H9 (cell line): ENCODE data around the gene CDH5. TPM values are rescaled to one million over a fixed set of nuclear protein-coding genes. Genes with fewer than 3 reads are reported as not detected.

Source experiments
- DNase-seq: peaks from one replicate; pipeline ENCODE4 v3.0.0-alpha.2; 2017
- H2AFZ ChIP-seq: one replicate; pipeline ENCODE4 v1.6.1; 2013; ENCODE audit warnings: mild to moderate bottlenecking, low read length, control low read depth, moderate library complexity
- H2AK5ac ChIP-seq: 2 replicates; pipeline ENCODE4 v1.6.1; 2013; ENCODE audit warnings: low read length, control low read depth, mixed read lengths; ENCODE audit not compliant: insufficient read length
- H2BK120ac ChIP-seq: one replicate; pipeline ENCODE4 v1.6.1; 2013; ENCODE audit warnings: low read depth, mild to moderate bottlenecking, low read length, control low read depth, inconsistent platforms; ENCODE audit not compliant: poor library complexity, severe bottlenecking
- H2BK12ac ChIP-seq: 2 replicates; pipeline ENCODE4 v1.6.1; 2013; ENCODE audit warnings: low read length, control low read depth, mixed read lengths, low read depth; ENCODE audit not compliant: insufficient read length
- H2BK15ac ChIP-seq: 2 replicates; pipeline ENCODE4 v1.6.1; 2013; ENCODE audit warnings: low read depth, low read length, control low read depth
- H2BK20ac ChIP-seq: one replicate; pipeline ENCODE4 v1.6.1; 2013; ENCODE audit warnings: low read depth, mild to moderate bottlenecking, low read length, control low read depth, inconsistent platforms; ENCODE audit not compliant: poor library complexity, severe bottlenecking
- H2BK5ac ChIP-seq: 2 replicates; pipeline ENCODE4 v1.6.1; 2013; ENCODE audit warnings: low read length, control low read depth, mixed read lengths; ENCODE audit not compliant: insufficient read length
- H3K14ac ChIP-seq: 2 replicates; pipeline ENCODE4 v1.6.1; 2013; ENCODE audit warnings: low read length, control low read depth; ENCODE audit not compliant: insufficient read depth
- H3K18ac ChIP-seq: 2 replicates; pipeline ENCODE4 v1.6.1; 2013; ENCODE audit warnings: low read depth, mild to moderate bottlenecking, mixed read lengths, low read length, control low read depth; ENCODE audit not compliant: insufficient read length
- H3K23ac ChIP-seq: 2 replicates; pipeline ENCODE4 v1.6.1; 2013; ENCODE audit warnings: low read length, control low read depth, mixed read lengths, low read depth; ENCODE audit not compliant: insufficient read length
- H3K23me2 ChIP-seq: 2 replicates; pipeline ENCODE4 v1.6.1; 2013; ENCODE audit warnings: low read depth, mild to moderate bottlenecking, mixed read lengths, low read length, control low read depth; ENCODE audit not compliant: insufficient read length, poor library complexity, severe bottlenecking
- H3K27ac ChIP-seq: 2 replicates; pipeline ENCODE4 v1.5.1; 2013; ENCODE audit warnings: low read length, control low read depth, mixed read lengths, low read depth; ENCODE audit not compliant: insufficient read length
- H3K27me3 ChIP-seq: 2 replicates; pipeline ENCODE4 v1.6.1; 2013; ENCODE audit warnings: low read length, control low read depth, inconsistent platforms; ENCODE audit not compliant: insufficient read depth
- H3K4ac ChIP-seq: 2 replicates; pipeline ENCODE4 v1.6.1; 2013; ENCODE audit warnings: low read depth, mild to moderate bottlenecking, control low read depth, inconsistent platforms, low read length, moderate library complexity
- H3K4me1 ChIP-seq: 2 replicates; pipeline ENCODE4 v1.6.1; 2013; ENCODE audit warnings: low read length, control low read depth, inconsistent platforms; ENCODE audit not compliant: insufficient read depth
- H3K4me2 ChIP-seq: 2 replicates; pipeline ENCODE4 v1.6.1; 2013; ENCODE audit warnings: low read length, control low read depth, mixed read lengths; ENCODE audit not compliant: insufficient read length, insufficient read depth
- H3K56ac ChIP-seq: 2 replicates; pipeline ENCODE4 v1.6.1; 2013; ENCODE audit warnings: low read depth, mild to moderate bottlenecking, mixed read lengths, low read length, control low read depth; ENCODE audit not compliant: insufficient read length
- H3K79me1 ChIP-seq: 2 replicates; pipeline ENCODE4 v1.6.1; 2013; ENCODE audit warnings: low read depth, mild to moderate bottlenecking, moderate library complexity, low read length, control low read depth, inconsistent platforms; ENCODE audit not compliant: insufficient read depth, poor library complexity, severe bottlenecking
- H3K79me2 ChIP-seq: 2 replicates; pipeline ENCODE4 v1.6.1; 2013; ENCODE audit warnings: low read length, control low read depth, inconsistent platforms; ENCODE audit not compliant: insufficient read depth
- H3K9ac ChIP-seq: 2 replicates; pipeline ENCODE4 v1.6.1; 2013; ENCODE audit warnings: low read length, control low read depth, mixed read lengths; ENCODE audit not compliant: insufficient read length; ENCODE audit errors: extremely low read depth
- H3K9me3 ChIP-seq: one replicate; pipeline ENCODE4 v1.6.1; 2013; ENCODE audit warnings: low read depth, low read length, inconsistent platforms; ENCODE audit not compliant: control insufficient read depth
- H3T11ph ChIP-seq: one replicate; pipeline ENCODE4 v1.6.1; 2013; ENCODE audit warnings: mild to moderate bottlenecking, low read length, control low read depth, inconsistent platforms
- H4K20me1 ChIP-seq: one replicate; pipeline ENCODE4 v1.6.1; 2013; ENCODE audit not compliant: control insufficient read depth, insufficient read length, insufficient read depth
- H4K5ac ChIP-seq: 2 replicates; pipeline ENCODE4 v1.6.1; 2013; ENCODE audit warnings: low read depth, mild to moderate bottlenecking, mixed read lengths, low read length, control low read depth; ENCODE audit not compliant: insufficient read length
- H4K8ac ChIP-seq: replicated peaks from 2 replicates; pipeline ENCODE4 v1.6.1; 2013; ENCODE audit warnings: low read length, control low read depth, mixed read lengths, low read depth; ENCODE audit not compliant: insufficient read length
- H4K91ac ChIP-seq: 2 replicates; pipeline ENCODE4 v1.6.1; 2013; ENCODE audit warnings: low read depth, mild to moderate bottlenecking, moderate library complexity, mixed read lengths, low read length, control low read depth; ENCODE audit not compliant: insufficient read length
- H3K27ac Mint-ChIP-seq, 3 experiments: 2 replicates in 2 of 3; 3 replicates in 1 of 3; pipeline ENCODE4 v1.8.0; 2020 to 2021; ENCODE audit warnings: mixed read lengths in 3 of 3, mild to moderate bottlenecking in 1 of 3, moderate library complexity in 1 of 3
- H3K27me3 Mint-ChIP-seq: 2 replicates; pipeline ENCODE4 v1.8.0; 2021; ENCODE audit warnings: low read depth, mild to moderate bottlenecking, moderate library complexity, mixed read lengths
- H3K36me3 Mint-ChIP-seq, 3 experiments: 2 replicates in 2 of 3; 3 replicates in 1 of 3; pipeline ENCODE4 v1.8.0; 2020 to 2021; ENCODE audit warnings: low read depth in 3 of 3, mixed read lengths in 3 of 3; ENCODE audit not compliant: insufficient read depth in 1 of 3
- H3K4me1 Mint-ChIP-seq, 2 experiments: 2 replicates each; pipeline ENCODE4 v1.8.0; 2020; ENCODE audit warnings: mixed read lengths in 2 of 2
- H3K4me3 Mint-ChIP-seq, 2 experiments: 2 replicates in 1 of 2; 3 replicates in 1 of 2; pipeline ENCODE4 v1.8.0; 2020 to 2021; ENCODE audit warnings: mild to moderate bottlenecking in 2 of 2, mixed read lengths in 2 of 2, moderate library complexity in 1 of 2
- H3K9me3 Mint-ChIP-seq, 2 experiments: 2 replicates in 1 of 2; 3 replicates in 1 of 2; pipeline ENCODE4 v1.8.0; 2020; ENCODE audit warnings: mild to moderate bottlenecking in 2 of 2, mixed read lengths in 2 of 2, moderate library complexity in 1 of 2
- WGBS: extraction: QIAGEN DNeasy Blood & Tissue Kit; methylation state at CpG from one replicate; pipeline ENCODE4 v1.1.7; 2013; ENCODE audit warnings: missing lambda C conversion rate, low lambda C conversion rate, mixed read lengths; ENCODE audit not compliant: insufficient read length; ENCODE audit errors: extremely low coverage; 5-methylcytosine and 5-hydroxymethylcytosine counted together
- total RNA-seq: library from RNA; stranded (reverse); gene quantifications from 2 replicates; pipeline ENCODE4 v1.2.1, GENCODE V29; 2021
- TF ChIP-seq, protein P1 (sequence below): fragments of 200-600 bp; sonication (generic); conservative IDR thresholded peaks from 3 replicates; pipeline ENCODE4 v1.8.0; 2021; ENCODE audit warnings: antibody characterized with exemption, mild to moderate bottlenecking

CDH5 gene
- total RNA-seq, 1 experiment from 2014 or later: 0.20 TPM

DNA sequence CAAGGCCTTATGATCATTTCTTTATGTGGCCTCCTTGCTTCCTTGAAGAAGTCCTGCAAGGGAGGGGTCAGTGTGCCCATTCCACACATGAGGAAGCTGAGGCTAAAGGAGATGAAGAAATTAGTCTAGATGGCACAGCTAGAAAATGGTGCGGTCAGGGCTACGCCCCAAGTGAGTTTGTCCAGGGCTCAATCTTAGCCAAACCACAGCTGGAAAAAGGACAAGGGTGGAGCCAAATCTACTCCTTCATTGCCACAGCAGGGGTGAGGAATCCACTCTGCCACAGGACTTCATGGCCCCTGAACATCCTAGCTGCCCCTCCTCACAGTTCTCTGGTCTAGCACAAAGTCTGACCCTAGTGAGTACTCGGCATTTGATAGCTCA is 76.8 kb downstream of the CDH5 start:
- no peak overlapping the region for H2AFZ ChIP-seq
- no peaks in the 10 kb centered on the region for H3K9me3 ChIP-seq
- H3T11ph ChIP-seq: no peak overlapping the region
- no peaks in the 10 kb centered on the region for H3K23me2 ChIP-seq
- peaks cover 35% of the 10 kb centered on the region for H3K27me3 Mint-ChIP-seq
- H3K4me1 ChIP-seq: no peaks in the 10 kb centered on the region
- DNase-seq: no peak
- no peak overlapping the region for H2BK15ac ChIP-seq
- H4K8ac ChIP-seq: no peak overlapping the region
- no peaks in the 10 kb centered on the region for H3K27me3 ChIP-seq
- no peak overlapping the region for H3K27ac ChIP-seq
- no peak overlapping the region for H4K5ac ChIP-seq
- H3K27ac Mint-ChIP-seq: no peak overlapping the region
- H2AK5ac ChIP-seq: no peak overlapping the region
- no peak overlapping the region for H3K18ac ChIP-seq
- H3K56ac ChIP-seq: no peak overlapping the region
- TF ChIP-seq, protein P1, sequence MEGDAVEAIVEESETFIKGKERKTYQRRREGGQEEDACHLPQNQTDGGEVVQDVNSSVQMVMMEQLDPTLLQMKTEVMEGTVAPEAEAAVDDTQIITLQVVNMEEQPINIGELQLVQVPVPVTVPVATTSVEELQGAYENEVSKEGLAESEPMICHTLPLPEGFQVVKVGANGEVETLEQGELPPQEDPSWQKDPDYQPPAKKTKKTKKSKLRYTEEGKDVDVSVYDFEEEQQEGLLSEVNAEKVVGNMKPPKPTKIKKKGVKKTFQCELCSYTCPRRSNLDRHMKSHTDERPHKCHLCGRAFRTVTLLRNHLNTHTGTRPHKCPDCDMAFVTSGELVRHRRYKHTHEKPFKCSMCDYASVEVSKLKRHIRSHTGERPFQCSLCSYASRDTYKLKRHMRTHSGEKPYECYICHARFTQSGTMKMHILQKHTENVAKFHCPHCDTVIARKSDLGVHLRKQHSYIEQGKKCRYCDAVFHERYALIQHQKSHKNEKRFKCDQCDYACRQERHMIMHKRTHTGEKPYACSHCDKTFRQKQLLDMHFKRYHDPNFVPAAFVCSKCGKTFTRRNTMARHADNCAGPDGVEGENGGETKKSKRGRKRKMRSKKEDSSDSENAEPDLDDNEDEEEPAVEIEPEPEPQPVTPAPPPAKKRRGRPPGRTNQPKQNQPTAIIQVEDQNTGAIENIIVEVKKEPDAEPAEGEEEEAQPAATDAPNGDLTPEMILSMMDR: no peak
- H2BK20ac ChIP-seq: no peak overlapping the region
- no peak overlapping the region for H3K14ac ChIP-seq
- no peaks in the 10 kb centered on the region for H3K36me3 Mint-ChIP-seq
- no peak overlapping the region for H4K91ac ChIP-seq
- H4K20me1 ChIP-seq: no peaks in the 10 kb centered on the region
- H3K4me1 Mint-ChIP-seq: peaks cover 5 to 13% of the 10 kb centered on the region in 2 experiments
- no CpG with 5 or more reads among the region's 3 CpGs for WGBS
- H3K9me3 Mint-ChIP-seq: no peaks in the 10 kb centered on the region
- H3K79me2 ChIP-seq: no peaks in the 10 kb centered on the region
- no peak overlapping the region for H3K23ac ChIP-seq
- H2BK5ac ChIP-seq: no peak overlapping the region
- H2BK120ac ChIP-seq: no peak overlapping the region
- H3K9ac ChIP-seq: no peak overlapping the region
- no peak overlapping the region for H3K4me2 ChIP-seq
- no peak overlapping the region for H2BK12ac ChIP-seq
- H3K4ac ChIP-seq: no peak overlapping the region
- H3K79me1 ChIP-seq: no peaks in the 10 kb centered on the region
- H3K4me3 Mint-ChIP-seq: no peak overlapping the region
